ENCODE measurements around the gene CNTNAP1.

DNA sequence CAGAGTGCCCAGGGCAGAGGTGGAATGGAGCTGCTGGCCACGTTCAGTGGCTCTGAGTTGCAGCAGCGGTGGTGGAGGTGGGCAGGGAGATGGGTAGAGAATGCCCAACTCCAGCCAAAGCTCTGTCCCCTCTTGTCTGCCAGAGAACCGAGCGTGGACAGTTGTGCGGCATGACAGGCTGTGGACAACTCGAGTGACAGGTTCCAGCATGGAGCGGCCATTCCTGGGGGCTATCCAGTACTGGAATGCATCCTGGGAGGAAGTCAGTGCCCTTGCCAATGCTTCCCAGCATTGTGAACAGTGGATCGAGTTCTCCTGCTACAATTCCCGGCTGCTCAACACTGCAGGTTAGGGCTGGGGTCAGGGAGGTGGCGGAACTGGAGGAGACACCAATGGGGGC, 8.3 kb downstream of the CNTNAP1 start:
- TF ChIP-seq, protein P1, sequence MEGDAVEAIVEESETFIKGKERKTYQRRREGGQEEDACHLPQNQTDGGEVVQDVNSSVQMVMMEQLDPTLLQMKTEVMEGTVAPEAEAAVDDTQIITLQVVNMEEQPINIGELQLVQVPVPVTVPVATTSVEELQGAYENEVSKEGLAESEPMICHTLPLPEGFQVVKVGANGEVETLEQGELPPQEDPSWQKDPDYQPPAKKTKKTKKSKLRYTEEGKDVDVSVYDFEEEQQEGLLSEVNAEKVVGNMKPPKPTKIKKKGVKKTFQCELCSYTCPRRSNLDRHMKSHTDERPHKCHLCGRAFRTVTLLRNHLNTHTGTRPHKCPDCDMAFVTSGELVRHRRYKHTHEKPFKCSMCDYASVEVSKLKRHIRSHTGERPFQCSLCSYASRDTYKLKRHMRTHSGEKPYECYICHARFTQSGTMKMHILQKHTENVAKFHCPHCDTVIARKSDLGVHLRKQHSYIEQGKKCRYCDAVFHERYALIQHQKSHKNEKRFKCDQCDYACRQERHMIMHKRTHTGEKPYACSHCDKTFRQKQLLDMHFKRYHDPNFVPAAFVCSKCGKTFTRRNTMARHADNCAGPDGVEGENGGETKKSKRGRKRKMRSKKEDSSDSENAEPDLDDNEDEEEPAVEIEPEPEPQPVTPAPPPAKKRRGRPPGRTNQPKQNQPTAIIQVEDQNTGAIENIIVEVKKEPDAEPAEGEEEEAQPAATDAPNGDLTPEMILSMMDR (IDR thresholded peaks at IDR 0.05), result no peak
- TF ChIP-seq EP300 (IDR thresholded peaks at IDR 0.05) (no peak), POLR2A (IDR thresholded peaks at IDR 0.05) (no peak)
